Measurements from ENCODE around the gene DPYSL3. TPM values are rescaled to one million over a fixed set of nuclear protein-coding genes. Genes with fewer than 3 reads are reported as not detected.

The DPYSL3 gene
- polyA plus RNA-seq, 1 of the 3 experiments (the other 2 are of a cell fraction) = 123 TPM

DNA sequence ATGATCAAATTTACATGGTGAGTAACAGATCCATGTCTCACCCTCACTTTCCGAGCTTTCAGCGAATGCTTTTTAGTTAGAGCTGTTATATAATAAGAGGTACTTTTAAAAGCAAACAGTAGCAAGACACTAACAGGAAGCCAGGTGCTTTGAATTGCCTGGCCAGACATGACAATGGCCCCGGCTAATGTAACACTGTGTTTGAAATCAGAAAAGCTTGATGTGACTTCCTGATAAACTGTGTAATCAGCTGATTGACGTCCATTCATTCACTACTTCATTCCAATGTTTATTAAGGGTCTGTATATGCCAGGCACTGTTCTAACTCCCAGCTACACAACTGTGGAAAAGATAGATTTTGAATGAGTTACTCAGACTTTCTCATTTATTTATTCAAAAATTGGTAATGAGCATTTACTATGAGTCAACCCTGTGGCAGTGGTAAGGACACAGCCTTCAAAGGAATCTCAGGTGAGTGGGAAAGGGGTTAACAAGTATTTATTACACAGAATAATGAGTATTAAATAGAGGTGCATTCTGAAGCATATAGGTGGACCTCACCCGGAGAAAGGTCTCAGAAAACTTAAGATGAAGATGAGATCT, 26.6 kb downstream of the DPYSL3 start:
- WGBS (ENCODE audit: low lambda C conversion rate) = 64% methylated on average over 5 of the region's 5 CpGs
- Histone ChIP-seq H3K27ac (ENCODE audit: low read depth in 2 of 2, low read length in 1 of 2) (peak overlapping the region; percentile 95 to 99), H3K9me3 (no peaks in the 10 kb centered on the region), H4K20me1 (ENCODE audit: insufficient read depth) (no peaks in the 10 kb centered on the region), H3K4me2 (peak overlapping the region; percentile 48), H3K27me3 (ENCODE audit: insufficient read depth) (no peaks in the 10 kb centered on the region), H3K9ac (peak overlapping the region; percentile 74), H2AFZ (ENCODE audit: low read depth) (no peak overlapping the region), H3K4me1 (ENCODE audit: control insufficient read depth in 1 of 2, insufficient read depth in 2 of 2, low read depth in 1 of 2, low read length in 1 of 2) (peaks cover 48 to 51% of the 10 kb centered on the region in 2 experiments), H3K79me2 (ENCODE audit: insufficient read depth) (peaks cover 76% of the 10 kb centered on the region), H3K36me3 (replicated peaks in 1 of 2; ENCODE audit: control insufficient read depth in 1 of 2, insufficient read depth in 2 of 2, low read length in 1 of 2) (no peaks in the 10 kb centered on the region), H3K9me2 (no peaks in the 10 kb centered on the region), H3F3A (replicated peaks; ENCODE audit: insufficient read depth) (peaks cover 41% of the 10 kb centered on the region), H3K4me3 (ENCODE audit: low read depth in 2 of 2, low read length in 1 of 2) (no peak overlapping the region)
- POLR2A ChIA-PET = no interaction called here
- no peak for DNase-seq
- CTCF ChIA-PET = interaction anchor here (0.7 to 2.3 kb wide), 10 partner anchors 10 to 294 kb away, joined by 3 to 6 read pairs (median 4); no protein-coding TSS in a partner anchor
- TF ChIP-seq EP300 (IDR thresholded peaks at IDR 0.05; ENCODE audit: borderline replicate concordance in 1 of 2, low read depth in 1 of 2, low read length in 1 of 2) = peak in 1 of 2 experiments; percentile 49; a peak in 1 of 4 replicates
- TF ChIP-seq, protein P1, sequence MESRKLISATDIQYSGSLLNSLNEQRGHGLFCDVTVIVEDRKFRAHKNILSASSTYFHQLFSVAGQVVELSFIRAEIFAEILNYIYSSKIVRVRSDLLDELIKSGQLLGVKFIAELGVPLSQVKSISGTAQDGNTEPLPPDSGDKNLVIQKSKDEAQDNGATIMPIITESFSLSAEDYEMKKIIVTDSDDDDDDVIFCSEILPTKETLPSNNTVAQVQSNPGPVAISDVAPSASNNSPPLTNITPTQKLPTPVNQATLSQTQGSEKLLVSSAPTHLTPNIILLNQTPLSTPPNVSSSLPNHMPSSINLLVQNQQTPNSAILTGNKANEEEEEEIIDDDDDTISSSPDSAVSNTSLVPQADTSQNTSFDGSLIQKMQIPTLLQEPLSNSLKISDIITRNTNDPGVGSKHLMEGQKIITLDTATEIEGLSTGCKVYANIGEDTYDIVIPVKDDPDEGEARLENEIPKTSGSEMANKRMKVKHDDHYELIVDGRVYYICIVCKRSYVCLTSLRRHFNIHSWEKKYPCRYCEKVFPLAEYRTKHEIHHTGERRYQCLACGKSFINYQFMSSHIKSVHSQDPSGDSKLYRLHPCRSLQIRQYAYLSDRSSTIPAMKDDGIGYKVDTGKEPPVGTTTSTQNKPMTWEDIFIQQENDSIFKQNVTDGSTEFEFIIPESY (IDR thresholded peaks at IDR 0.05; ENCODE audit: borderline replicate concordance, low read depth) = no peak

GRCh38 chr5:147482706-147483180, 27.1 kb downstream of the DPYSL3 start:
- Histone ChIP-seq H3K4me3 (ENCODE audit: low read depth in 2 of 2, low read length in 1 of 2) (no peak overlapping the region), H3K9me2 (no peaks in the 10 kb centered on the region), H3K4me1 (ENCODE audit: control insufficient read depth in 1 of 2, insufficient read depth in 2 of 2, low read depth in 1 of 2, low read length in 1 of 2) (peaks cover 48 to 52% of the 10 kb centered on the region in 2 experiments), H3K27ac (ENCODE audit: low read depth in 2 of 2, low read length in 1 of 2) (peak overlapping the region; percentile 95 to 99), H3K9me3 (no peaks in the 10 kb centered on the region), H3K9ac (peak overlapping the region; percentile 74; the same call in 1 of the 2 replicates), H3K4me2 (peak overlapping the region; percentile 48), H4K20me1 (ENCODE audit: insufficient read depth) (no peaks in the 10 kb centered on the region), H3K36me3 (replicated peaks in 1 of 2; ENCODE audit: control insufficient read depth in 1 of 2, insufficient read depth in 2 of 2, low read length in 1 of 2) (no peaks in the 10 kb centered on the region), H3F3A (replicated peaks; ENCODE audit: insufficient read depth) (peaks cover 41% of the 10 kb centered on the region), H2AFZ (ENCODE audit: low read depth) (no peak overlapping the region), H3K27me3 (ENCODE audit: insufficient read depth) (no peaks in the 10 kb centered on the region), H3K79me2 (ENCODE audit: insufficient read depth) (peaks cover 75% of the 10 kb centered on the region)
- no peak for DNase-seq
- POLR2A ChIA-PET = no interaction called here
- TF ChIP-seq EZH2phosphoT487 (IDR thresholded peaks at IDR 0.05; ENCODE audit: borderline replicate concordance, low read depth) = no peak
- TF ChIP-seq PBX3 (IDR thresholded peaks at IDR 0.05) = no peak
- no peak for TF ChIP-seq RAD21 (IDR thresholded peaks at IDR 0.05; ENCODE audit: low read length)
- TF ChIP-seq EP300 (IDR thresholded peaks at IDR 0.05; ENCODE audit: borderline replicate concordance in 1 of 2, low read depth in 1 of 2, low read length in 1 of 2) = no peak
- TF ChIP-seq GABPA (IDR thresholded peaks at IDR 0.05; ENCODE audit: low read depth) = no peak
- 79% methylated on average over 7 of the region's 7 CpGs for WGBS (ENCODE audit: low lambda C conversion rate)
- CTCF ChIA-PET = interaction anchor here (0.7 to 2.0 kb wide), 8 partner anchors 10 to 113 kb away, joined by 3 to 5 read pairs (median 4); no protein-coding TSS in a partner anchor

Measured in SK-N-SH (cell line).